ENCODE data around the gene PDZRN3. TPM values are rescaled to one million over a fixed set of nuclear protein-coding genes. Genes with fewer than 3 reads are reported as not detected.

PDZRN3 gene
- total RNA-seq, 1 donor from 2014 or later, result 19.8 TPM

- Mint-ChIP-seq H3K27ac (ENCODE audit: unreplicated experiment) (no peak overlapping the region), H3K4me3 (ENCODE audit: unreplicated experiment) (no peak overlapping the region), H3K36me3 (ENCODE audit: low read depth, unreplicated experiment) (no peaks in the 10 kb centered on the region), H3K4me1 (ENCODE audit: low read depth, unreplicated experiment) (peaks cover 7% of the 10 kb centered on the region), H3K27me3 (ENCODE audit: low read depth, unreplicated experiment) (no peaks in the 10 kb centered on the region), H3K9me3 (ENCODE audit: unreplicated experiment) (no peaks in the 10 kb centered on the region)
- Histone ChIP-seq H3K36me3 (ENCODE audit: insufficient read depth, low read length) (no peaks in the 10 kb centered on the region), H3K79me2 (ENCODE audit: insufficient read depth, low read length) (no peaks in the 10 kb centered on the region), H3K9ac (ENCODE audit: low read length) (no peak overlapping the region), H3K27ac (ENCODE audit: low read depth, low read length) (no peak overlapping the region), H3K4me2 (ENCODE audit: low read length) (no peak overlapping the region), H3K4me3 (ENCODE audit: insufficient read depth, low read depth, low read length) (no peak overlapping the region), H2AFZ (ENCODE audit: low read depth, low read length) (no peak overlapping the region), H3K4me1 (ENCODE audit: insufficient read depth, low read length) (peaks cover 5% of the 10 kb centered on the region), H3K9me3 (ENCODE audit: insufficient read depth, low read depth, low read length) (no peaks in the 10 kb centered on the region), H3K27me3 (ENCODE audit: insufficient read depth, low read length) (no peaks in the 10 kb centered on the region), H4K20me1 (ENCODE audit: insufficient read depth, low read length) (no peaks in the 10 kb centered on the region)
- DNase-seq (ENCODE audit: low read depth) (peak; percentile 32), FAIRE-seq (peak; percentile 62)
- no peak for TF ChIP-seq EZH2 (IDR thresholded peaks at IDR 0.05; ENCODE audit: insufficient read depth, low read length)
- TF ChIP-seq, protein P1, sequence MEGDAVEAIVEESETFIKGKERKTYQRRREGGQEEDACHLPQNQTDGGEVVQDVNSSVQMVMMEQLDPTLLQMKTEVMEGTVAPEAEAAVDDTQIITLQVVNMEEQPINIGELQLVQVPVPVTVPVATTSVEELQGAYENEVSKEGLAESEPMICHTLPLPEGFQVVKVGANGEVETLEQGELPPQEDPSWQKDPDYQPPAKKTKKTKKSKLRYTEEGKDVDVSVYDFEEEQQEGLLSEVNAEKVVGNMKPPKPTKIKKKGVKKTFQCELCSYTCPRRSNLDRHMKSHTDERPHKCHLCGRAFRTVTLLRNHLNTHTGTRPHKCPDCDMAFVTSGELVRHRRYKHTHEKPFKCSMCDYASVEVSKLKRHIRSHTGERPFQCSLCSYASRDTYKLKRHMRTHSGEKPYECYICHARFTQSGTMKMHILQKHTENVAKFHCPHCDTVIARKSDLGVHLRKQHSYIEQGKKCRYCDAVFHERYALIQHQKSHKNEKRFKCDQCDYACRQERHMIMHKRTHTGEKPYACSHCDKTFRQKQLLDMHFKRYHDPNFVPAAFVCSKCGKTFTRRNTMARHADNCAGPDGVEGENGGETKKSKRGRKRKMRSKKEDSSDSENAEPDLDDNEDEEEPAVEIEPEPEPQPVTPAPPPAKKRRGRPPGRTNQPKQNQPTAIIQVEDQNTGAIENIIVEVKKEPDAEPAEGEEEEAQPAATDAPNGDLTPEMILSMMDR (IDR thresholded peaks at IDR 0.05; ENCODE audit: insufficient read depth, low read depth, low read length), result no peak
Observed at GRCh38 chr3:73669260-73669659, 44.5 kb upstream of the PDZRN3 start.

GRCh38 chr3:73668391-73668790 lies 43.6 kb upstream of the PDZRN3 start:
- no peak overlapping the region for H3K27ac ChIP-seq (ENCODE audit: low read depth, low read length)
- H3K4me2 ChIP-seq (ENCODE audit: low read length), result no peak overlapping the region
- no peak overlapping the region for H3K9ac ChIP-seq (ENCODE audit: low read length)
- H3K9me3 ChIP-seq (ENCODE audit: insufficient read depth, low read depth, low read length), result no peaks in the 10 kb centered on the region
- H3K79me2 ChIP-seq (ENCODE audit: insufficient read depth, low read length), result no peaks in the 10 kb centered on the region
- no peaks in the 10 kb centered on the region for H4K20me1 ChIP-seq (ENCODE audit: insufficient read depth, low read length)
- no peaks in the 10 kb centered on the region for H3K27me3 ChIP-seq (ENCODE audit: insufficient read depth, low read length)
- H3K4me3 ChIP-seq (ENCODE audit: insufficient read depth, low read depth, low read length), result no peak overlapping the region
- no peaks in the 10 kb centered on the region for H3K36me3 ChIP-seq (ENCODE audit: insufficient read depth, low read length)
- Mint-ChIP-seq H3K36me3 (ENCODE audit: low read depth, unreplicated experiment) (no peaks in the 10 kb centered on the region), H3K4me3 (ENCODE audit: unreplicated experiment) (no peak overlapping the region), H3K9me3 (ENCODE audit: unreplicated experiment) (no peaks in the 10 kb centered on the region), H3K27me3 (ENCODE audit: low read depth, unreplicated experiment) (no peaks in the 10 kb centered on the region), H3K27ac (ENCODE audit: unreplicated experiment) (no peak overlapping the region), H3K4me1 (ENCODE audit: low read depth, unreplicated experiment) (peaks cover 5% of the 10 kb centered on the region)
- DNase-seq (ENCODE audit: low read depth), result peak; percentile 32
- TF ChIP-seq, protein P1 (IDR thresholded peaks at IDR 0.05; ENCODE audit: insufficient read depth, low read depth, low read length), result no peak
- no peak for TF ChIP-seq EZH2 (IDR thresholded peaks at IDR 0.05; ENCODE audit: insufficient read depth, low read length)
- peaks cover 5% of the 10 kb centered on the region for H3K4me1 ChIP-seq (ENCODE audit: insufficient read depth, low read length)
- FAIRE-seq, result no peak
- no peak overlapping the region for H2AFZ ChIP-seq (ENCODE audit: low read depth, low read length)

DNA sequence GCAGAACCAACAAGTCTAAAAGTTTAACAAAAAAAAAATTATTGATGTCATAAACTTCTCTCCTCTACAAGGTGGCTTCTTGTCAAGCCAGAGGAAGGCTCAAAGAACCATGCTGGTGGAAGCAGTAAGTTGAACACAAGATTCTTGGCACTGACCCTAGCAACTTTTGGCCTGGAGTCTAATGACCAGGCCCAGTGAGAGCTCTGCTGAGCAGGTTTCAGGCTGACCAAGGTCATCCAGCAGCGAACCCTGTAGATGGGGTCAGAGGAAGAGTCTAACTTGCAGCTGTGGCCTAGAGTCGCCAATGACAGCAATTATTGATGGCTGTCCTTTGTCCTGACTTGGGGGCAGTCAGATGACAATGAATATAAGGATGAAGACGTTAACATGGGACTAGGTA lies 43.1 kb upstream of the PDZRN3 start:
- Mint-ChIP-seq H3K36me3 (ENCODE audit: low read depth, unreplicated experiment) (no peaks in the 10 kb centered on the region), H3K27ac (ENCODE audit: unreplicated experiment) (no peak overlapping the region), H3K9me3 (ENCODE audit: unreplicated experiment) (no peaks in the 10 kb centered on the region), H3K4me3 (ENCODE audit: unreplicated experiment) (no peak overlapping the region), H3K27me3 (ENCODE audit: low read depth, unreplicated experiment) (no peaks in the 10 kb centered on the region), H3K4me1 (ENCODE audit: low read depth, unreplicated experiment) (peaks cover 5% of the 10 kb centered on the region)
- TF ChIP-seq, protein P1 (IDR thresholded peaks at IDR 0.05; ENCODE audit: insufficient read depth, low read depth, low read length), result no peak
- TF ChIP-seq EZH2 (IDR thresholded peaks at IDR 0.05; ENCODE audit: insufficient read depth, low read length), result no peak
- Histone ChIP-seq H3K79me2 (ENCODE audit: insufficient read depth, low read length) (no peaks in the 10 kb centered on the region), H3K9me3 (ENCODE audit: insufficient read depth, low read depth, low read length) (no peaks in the 10 kb centered on the region), H3K27ac (ENCODE audit: low read depth, low read length) (no peak overlapping the region), H2AFZ (ENCODE audit: low read depth, low read length) (no peak overlapping the region), H3K36me3 (ENCODE audit: insufficient read depth, low read length) (no peaks in the 10 kb centered on the region), H3K4me3 (ENCODE audit: insufficient read depth, low read depth, low read length) (no peak overlapping the region), H3K9ac (ENCODE audit: low read length) (no peak overlapping the region), H3K4me2 (ENCODE audit: low read length) (no peak overlapping the region), H4K20me1 (ENCODE audit: insufficient read depth, low read length) (no peaks in the 10 kb centered on the region), H3K27me3 (ENCODE audit: insufficient read depth, low read length) (no peaks in the 10 kb centered on the region), H3K4me1 (ENCODE audit: insufficient read depth, low read length) (peaks cover 5% of the 10 kb centered on the region)
- DNase-seq (ENCODE audit: low read depth) (no peak), FAIRE-seq (no peak)

All from astrocyte (in vitro differentiated cells and primary cell).